Gastrocnemius medialis (tissue), 4 donors: ENCODE results near the gene PAK1. TPM values are rescaled to one million over a fixed set of nuclear protein-coding genes. Genes with fewer than 3 reads are reported as not detected.

ENCODE experiments used
- ATAC-seq, 2 donors: fragments of 150-250 bp; one replicate each; pipeline ENCODE4 v1.9.1; 2016
- DNase-seq, 2 donors: peaks; one replicate each; pipeline ENCODE4 v3.0.0-alpha.2; 2019
- H3K27ac ChIP-seq, 4 donors: fragments of 200-600 bp; sonication (generic); 1 replicate in 1 of 4; 2 replicates in 3 of 4; pipeline ENCODE4 v1.5.1; 2016 to 2018; ENCODE audit warnings: mild to moderate bottlenecking in 2 of 4, moderate library complexity in 1 of 4
- H3K27me3 ChIP-seq, 3 donors: fragments of 200-600 bp; sonication (generic) in 2 of 3; 1 replicate in 1 of 3; 2 replicates in 2 of 3; pipeline versions ENCODE4 v1.5.1 to v1.6.0; 2016 to 2019; ENCODE audit warnings: mild to moderate bottlenecking in 1 of 3, moderate library complexity in 1 of 3
- H3K36me3 ChIP-seq, 2 donors: fragments of 200-600 bp; sonication (generic) in 1 of 2; one replicate each; pipeline ENCODE4 v1.5.1; 2017 to 2018
- H3K4me1 ChIP-seq, 2 donors: fragments of 200-600 bp; sonication (generic) in 1 of 2; one replicate each; pipeline ENCODE4 v1.5.1; 2016 to 2017; ENCODE audit warnings: mild to moderate bottlenecking in 2 of 2
- H3K4me3 ChIP-seq, 4 donors: fragments of 200-600 bp; sonication (generic) in 3 of 4; 1 replicate in 1 of 4; 2 replicates in 3 of 4; pipeline ENCODE4 v1.5.1; 2016 to 2019; ENCODE audit warnings: mild to moderate bottlenecking in 2 of 4
- H3K9me3 ChIP-seq, 3 donors: fragments of 200-600 bp; sonication (generic) in 2 of 3; 1 replicate in 1 of 3; 2 replicates in 2 of 3; pipeline ENCODE4 v1.5.1; 2016 to 2019
- POLR2A ChIP-seq, 2 donors: fragments of 450-650 bp; IDR thresholded peaks; one replicate each; pipeline ENCODE4 v1.6.1; 2017; ENCODE audit warnings: antibody characterized with exemption in 2 of 2, mild to moderate bottlenecking in 2 of 2, moderate library complexity in 2 of 2
- in situ Hi-C, 4 donors: fragments of 200-750 bp; cut with MboI; loops; one replicate each; pipeline versions ENCODE4 v1.15.0 to v1.8.0; 2017; ENCODE audit warnings: low sequenced_read_pairs in 4 of 4
- intact Hi-C: fragments of 100-400 bp; cut with DNase I; formaldehyde crosslinking; loops from one replicate; pipeline ENCODE4 v1.15.1; 2023; ENCODE audit warnings: low total_unique reads
- total RNA-seq, 4 donors: library from RNA; depleted of rRNA; stranded (reverse); fragments of >200 nt; gene quantifications; one replicate each; pipeline versions ENCODE4 v1.1.0 to v1.2.3, GENCODE V29; 2016
- TF ChIP-seq, protein P1 (sequence below), 5 experiments: fragments of 450-650 bp in 3 of 5; fragments of 200-600 bp in 2 of 5; sonication (generic) in 2 of 5; IDR thresholded peaks in 4 of 5; conservative IDR thresholded peaks in 1 of 5; 1 replicate in 4 of 5; 2 replicates in 1 of 5; pipeline ENCODE4 v1.5.1; 2016 to 2019; ENCODE audit warnings: antibody characterized with exemption in 5 of 5, mild to moderate bottlenecking in 3 of 5, moderate library complexity in 3 of 5

The PAK1 gene
- total RNA-seq, 4 donors from 2014 or later: 22.3 to 34.4 (median 27.9) TPM

DNA sequence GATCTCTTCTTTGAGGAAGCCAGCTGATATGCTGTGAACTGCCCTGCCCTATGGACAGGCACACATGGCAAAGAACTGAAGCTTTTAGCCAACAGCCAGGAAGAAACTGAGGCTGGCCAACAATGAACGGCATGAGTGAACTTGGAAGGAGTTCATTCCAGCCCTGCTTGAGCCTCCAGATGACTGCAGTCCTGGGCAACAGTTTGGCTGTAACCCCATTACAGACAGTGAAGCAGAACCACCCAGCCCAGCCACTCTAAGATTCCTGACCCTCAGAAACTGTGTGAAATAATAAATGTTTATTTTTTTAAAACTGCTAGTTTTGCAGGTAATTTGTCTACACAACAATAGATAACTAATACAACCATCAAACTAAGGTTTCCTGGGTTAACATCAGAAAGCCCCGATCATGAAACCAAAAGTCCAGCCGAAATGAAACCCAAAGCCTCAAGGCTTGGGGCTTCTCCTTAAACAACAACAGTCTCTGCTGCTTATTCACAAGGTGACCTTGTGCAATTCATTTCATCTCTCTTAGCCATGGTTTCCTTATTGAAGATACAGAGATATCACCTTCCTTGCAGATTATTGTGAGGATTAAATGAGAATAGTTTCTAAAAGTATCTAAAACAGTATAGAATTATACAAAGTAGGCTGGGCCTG lies 31.4 kb downstream of the PAK1 start:
- H3K27ac ChIP-seq: no peak overlapping the region
- TF ChIP-seq, protein P1, sequence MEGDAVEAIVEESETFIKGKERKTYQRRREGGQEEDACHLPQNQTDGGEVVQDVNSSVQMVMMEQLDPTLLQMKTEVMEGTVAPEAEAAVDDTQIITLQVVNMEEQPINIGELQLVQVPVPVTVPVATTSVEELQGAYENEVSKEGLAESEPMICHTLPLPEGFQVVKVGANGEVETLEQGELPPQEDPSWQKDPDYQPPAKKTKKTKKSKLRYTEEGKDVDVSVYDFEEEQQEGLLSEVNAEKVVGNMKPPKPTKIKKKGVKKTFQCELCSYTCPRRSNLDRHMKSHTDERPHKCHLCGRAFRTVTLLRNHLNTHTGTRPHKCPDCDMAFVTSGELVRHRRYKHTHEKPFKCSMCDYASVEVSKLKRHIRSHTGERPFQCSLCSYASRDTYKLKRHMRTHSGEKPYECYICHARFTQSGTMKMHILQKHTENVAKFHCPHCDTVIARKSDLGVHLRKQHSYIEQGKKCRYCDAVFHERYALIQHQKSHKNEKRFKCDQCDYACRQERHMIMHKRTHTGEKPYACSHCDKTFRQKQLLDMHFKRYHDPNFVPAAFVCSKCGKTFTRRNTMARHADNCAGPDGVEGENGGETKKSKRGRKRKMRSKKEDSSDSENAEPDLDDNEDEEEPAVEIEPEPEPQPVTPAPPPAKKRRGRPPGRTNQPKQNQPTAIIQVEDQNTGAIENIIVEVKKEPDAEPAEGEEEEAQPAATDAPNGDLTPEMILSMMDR (IDR thresholded peaks at IDR 0.05 in 4 of 5, conservative IDR thresholded peaks at IDR 0.05 in 1 of 5): no peak
- TF ChIP-seq POLR2A (IDR thresholded peaks at IDR 0.05): no peak
- ATAC-seq (no peak), DNase-seq (no peak)
- intact Hi-C loops: no loop called here
- H3K27me3 ChIP-seq: no peaks in the 10 kb centered on the region
- H3K36me3 ChIP-seq: no peaks in the 10 kb centered on the region
- H3K4me1 ChIP-seq: peaks cover 0 to 7% of the 10 kb centered on the region in 2 donors
- no peaks in the 10 kb centered on the region for H3K9me3 ChIP-seq
- in situ Hi-C loops: no loop called here
- H3K4me3 ChIP-seq: no peak overlapping the region

DNA sequence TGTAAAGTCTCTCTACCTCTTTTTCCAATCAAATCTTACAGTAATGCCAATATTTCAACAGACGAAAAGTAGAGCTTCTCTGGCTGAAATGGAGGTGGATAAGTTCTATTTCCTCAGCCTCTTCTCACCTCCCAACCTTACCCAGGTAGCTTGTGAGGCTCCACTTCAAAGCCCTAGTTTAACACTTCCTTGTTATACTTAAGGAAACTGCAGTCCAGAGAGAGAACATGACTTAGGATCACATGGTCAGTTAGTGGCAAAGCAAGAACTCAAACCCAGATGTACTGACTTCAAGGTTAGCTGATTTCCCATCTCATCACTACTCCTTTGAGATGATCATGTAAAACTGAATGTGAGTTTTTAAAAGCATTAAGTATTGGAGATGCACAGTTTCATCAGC lies 32.5 kb downstream of the PAK1 start:
- peaks cover 0 to 11% of the 10 kb centered on the region in 2 donors for H3K4me1 ChIP-seq
- in situ Hi-C loops: no loop called here
- no peaks in the 10 kb centered on the region for H3K36me3 ChIP-seq
- TF ChIP-seq POLR2A (IDR thresholded peaks at IDR 0.05): no peak
- TF ChIP-seq, protein P1 (IDR thresholded peaks at IDR 0.05 in 4 of 5, conservative IDR thresholded peaks at IDR 0.05 in 1 of 5): no peak
- no peaks in the 10 kb centered on the region for H3K9me3 ChIP-seq
- ATAC-seq (no peak), DNase-seq (no peak)
- no peaks in the 10 kb centered on the region for H3K27me3 ChIP-seq
- intact Hi-C loops: no loop called here
- H3K27ac ChIP-seq: no peak overlapping the region
- H3K4me3 ChIP-seq: no peak overlapping the region

- H3K27ac ChIP-seq: no peak overlapping the region
- intact Hi-C loops (no loop called here), in situ Hi-C loops (no loop called here)
- peaks cover 0 to 18% of the 10 kb centered on the region in 2 donors for H3K4me1 ChIP-seq
- no peaks in the 10 kb centered on the region for H3K27me3 ChIP-seq
- TF ChIP-seq, protein P1 (IDR thresholded peaks at IDR 0.05 in 4 of 5, conservative IDR thresholded peaks at IDR 0.05 in 1 of 5): no peak
- no peak for TF ChIP-seq POLR2A (IDR thresholded peaks at IDR 0.05)
- no peaks in the 10 kb centered on the region for H3K9me3 ChIP-seq
- no peak overlapping the region for H3K4me3 ChIP-seq
- no peak for DNase-seq
- no peaks in the 10 kb centered on the region for H3K36me3 ChIP-seq
- no peak for ATAC-seq
Observed at GRCh38 chr11:77440678-77441077, 33.2 kb downstream of the PAK1 start.

DNA sequence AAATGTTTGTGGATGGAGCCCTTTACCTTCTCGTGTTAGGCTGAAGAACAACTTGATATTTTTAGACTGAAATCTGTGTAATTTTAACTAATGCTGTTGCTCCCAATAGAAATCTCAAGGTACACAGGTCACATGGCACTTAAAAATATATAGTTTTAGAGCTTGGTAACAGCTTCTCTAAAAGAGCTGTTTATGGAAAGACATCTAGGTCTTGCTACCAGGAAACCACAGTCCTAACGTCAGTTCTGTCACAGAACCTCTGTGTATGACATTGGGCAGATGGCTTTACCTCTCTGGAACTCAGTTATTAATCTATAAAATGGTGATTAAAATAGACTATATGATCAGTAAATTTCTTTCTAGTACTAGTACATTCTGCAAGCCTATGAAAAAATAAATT lies 35.4 kb downstream of the PAK1 start:
- no peaks in the 10 kb centered on the region for H3K27me3 ChIP-seq
- in situ Hi-C loops (no loop called here), intact Hi-C loops (no loop called here)
- TF ChIP-seq POLR2A (IDR thresholded peaks at IDR 0.05): no peak
- TF ChIP-seq, protein P1 (IDR thresholded peaks at IDR 0.05 in 4 of 5, conservative IDR thresholded peaks at IDR 0.05 in 1 of 5): no peak
- H3K36me3 ChIP-seq: no peaks in the 10 kb centered on the region
- no peak for DNase-seq
- no peak overlapping the region for H3K27ac ChIP-seq
- H3K4me3 ChIP-seq: no peak overlapping the region
- ATAC-seq: no peak
- H3K4me1 ChIP-seq: peaks cover 0 to 19% of the 10 kb centered on the region in 2 donors
- no peaks in the 10 kb centered on the region for H3K9me3 ChIP-seq

DNA sequence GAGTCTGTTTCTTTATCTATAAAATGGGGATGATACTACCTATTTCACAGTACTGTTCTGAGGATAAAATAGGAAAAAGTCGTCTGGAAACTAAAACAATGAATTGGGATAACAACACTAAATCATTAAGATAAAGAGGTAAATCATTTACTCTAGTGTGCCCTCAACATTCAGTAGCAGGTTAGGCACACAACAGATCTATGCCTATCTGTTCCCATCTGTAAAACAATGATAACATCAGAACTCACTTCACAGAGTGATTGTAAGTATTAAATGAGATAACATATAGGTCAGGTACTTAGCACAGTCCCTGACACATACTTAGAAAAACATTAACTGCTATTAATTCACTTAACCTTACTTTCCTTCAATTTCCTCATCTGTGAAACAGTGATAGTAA lies 36.9 kb downstream of the PAK1 start:
- TF ChIP-seq POLR2A (IDR thresholded peaks at IDR 0.05): no peak
- TF ChIP-seq, protein P1 (IDR thresholded peaks at IDR 0.05 in 4 of 5, conservative IDR thresholded peaks at IDR 0.05 in 1 of 5): no peak
- Histone ChIP-seq H3K4me3 (no peak overlapping the region), H3K36me3 (no peaks in the 10 kb centered on the region), H3K27ac (no peak overlapping the region), H3K9me3 (no peaks in the 10 kb centered on the region), H3K4me1 (peaks cover 0 to 13% of the 10 kb centered on the region in 2 donors), H3K27me3 (no peaks in the 10 kb centered on the region)
- in situ Hi-C loops: no loop called here
- intact Hi-C loops: loop anchor here (1.0 kb wide), 1 partner anchor 16 kb away; no protein-coding TSS in a partner anchor
- DNase-seq (no peak), ATAC-seq (no peak)
